HEK293T (cell line): Measurements from ENCODE around the gene WDPCP.

ENCODE experiments used
- ARNT ChIP-seq: fragments of 450-650 bp; IDR thresholded peaks from 2 replicates; pipeline ENCODE4 v1.6.1; 2017; ENCODE audit warnings: mild to moderate bottlenecking
- BHLHE40 ChIP-seq: fragments of 450-650 bp; IDR thresholded peaks from 2 replicates; pipeline ENCODE4 v1.6.1; 2016; ENCODE audit warnings: mild to moderate bottlenecking, moderate library complexity, borderline replicate concordance
- CTBP1 ChIP-seq: fragments of 450-650 bp; IDR thresholded peaks from 2 replicates; pipeline ENCODE4 v1.6.1; 2016; ENCODE audit warnings: borderline replicate concordance
- ELF4 ChIP-seq: fragments of 450-650 bp; IDR thresholded peaks from 2 replicates; pipeline ENCODE4 v1.6.1; 2017; ENCODE audit warnings: antibody characterized with exemption
- FOXA1 ChIP-seq: fragments of 450-650 bp; IDR thresholded peaks from 2 replicates; pipeline ENCODE4 v1.6.1; 2016; ENCODE audit warnings: mild to moderate bottlenecking
- FOXK2 ChIP-seq: fragments of 450-650 bp; IDR thresholded peaks from 2 replicates; pipeline ENCODE4 v1.6.1; 2016; ENCODE audit warnings: mild to moderate bottlenecking
- FOXM1 ChIP-seq: fragments of 450-650 bp; IDR thresholded peaks from 2 replicates; pipeline ENCODE4 v1.6.1; 2017; ENCODE audit warnings: mild to moderate bottlenecking, borderline replicate concordance
- HDGF ChIP-seq: fragments of 450-650 bp; IDR thresholded peaks from 2 replicates; pipeline ENCODE4 v1.6.1; 2017; ENCODE audit warnings: antibody characterized with exemption, borderline replicate concordance
- LEF1 ChIP-seq: fragments of 450-650 bp; IDR thresholded peaks from 2 replicates; pipeline ENCODE4 v1.6.1; 2017; ENCODE audit warnings: mild to moderate bottlenecking, borderline replicate concordance
- TARDBP ChIP-seq: fragments of 450-650 bp; IDR thresholded peaks from 2 replicates; pipeline ENCODE4 v1.6.1; 2016
- ZNF384 ChIP-seq: fragments of 450-650 bp; IDR thresholded peaks from 2 replicates; pipeline ENCODE4 v1.6.1; 2016
- TF ChIP-seq, protein P1 (sequence below): fragments of 450-650 bp; IDR thresholded peaks from 2 replicates; pipeline ENCODE4 v1.6.1; 2016

DNA sequence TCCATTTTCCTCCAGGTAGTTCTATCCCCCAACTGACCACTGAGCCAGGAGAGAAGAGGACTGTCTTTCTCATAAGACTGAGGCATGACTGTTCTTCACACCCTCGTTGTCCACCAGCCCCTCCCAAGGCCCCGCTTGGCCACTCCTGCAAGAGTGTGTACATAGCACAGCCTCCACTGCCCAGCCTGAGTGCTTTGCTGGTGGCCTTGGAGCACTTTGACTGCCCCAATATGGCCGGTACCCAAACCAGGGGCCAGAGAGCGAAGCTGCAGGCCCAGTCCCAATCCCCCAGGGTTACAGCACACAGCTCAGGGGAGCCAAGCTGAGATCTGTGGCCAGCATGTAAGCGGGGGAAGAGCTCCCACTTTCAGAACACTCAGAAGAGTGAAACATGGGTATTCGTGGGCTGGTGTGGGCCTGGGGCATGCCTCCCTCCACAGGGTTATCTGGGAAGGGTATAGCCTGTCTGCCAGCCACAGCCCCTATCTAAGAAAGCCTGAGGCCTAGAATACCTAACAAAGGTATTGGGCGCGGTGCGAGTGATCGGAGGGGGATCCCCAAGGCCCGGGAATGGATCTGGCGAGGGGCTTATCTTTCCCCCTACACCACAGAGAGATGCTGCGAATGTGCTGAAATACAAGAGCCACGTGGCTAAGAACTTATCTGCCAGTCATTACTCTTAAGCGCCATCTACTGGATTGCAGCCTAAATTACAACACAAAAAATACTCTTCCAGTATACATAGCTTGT lies 163.8 kb downstream of the WDPCP start:
- TF ChIP-seq CTBP1 = no peak
- no peak for TF ChIP-seq ELF4
- TF ChIP-seq FOXA1 = no peak
- TF ChIP-seq HDGF = no peak
- TF ChIP-seq BHLHE40 = no peak
- TF ChIP-seq TARDBP = no peak
- TF ChIP-seq LEF1 = no peak
- TF ChIP-seq, protein P1, sequence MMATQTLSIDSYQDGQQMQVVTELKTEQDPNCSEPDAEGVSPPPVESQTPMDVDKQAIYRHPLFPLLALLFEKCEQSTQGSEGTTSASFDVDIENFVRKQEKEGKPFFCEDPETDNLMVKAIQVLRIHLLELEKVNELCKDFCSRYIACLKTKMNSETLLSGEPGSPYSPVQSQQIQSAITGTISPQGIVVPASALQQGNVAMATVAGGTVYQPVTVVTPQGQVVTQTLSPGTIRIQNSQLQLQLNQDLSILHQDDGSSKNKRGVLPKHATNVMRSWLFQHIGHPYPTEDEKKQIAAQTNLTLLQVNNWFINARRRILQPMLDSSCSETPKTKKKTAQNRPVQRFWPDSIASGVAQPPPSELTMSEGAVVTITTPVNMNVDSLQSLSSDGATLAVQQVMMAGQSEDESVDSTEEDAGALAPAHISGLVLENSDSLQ = peak; percentile 73
- no peak for TF ChIP-seq FOXM1
- no peak for TF ChIP-seq ARNT
- TF ChIP-seq FOXK2 = no peak
- no peak for TF ChIP-seq ZNF384
